Endothelial cell of umbilical vein (primary cell): ENCODE data around the gene LRP1. TPM values are rescaled to one million over a fixed set of nuclear protein-coding genes. Genes with fewer than 3 reads are reported as not detected.
A peak's percentile ranks its signal among the peaks of the same experiment; 100 is the strongest.

Source experiments
- BruUV-seq: library from RNA; stranded (reverse); fragments of 400-500 nt; replicated peaks from 2 replicates; lab custom pipeline; 2021; lab: Mats Ljungman, UMichigan
- CTCF ChIA-PET: fragments of 300-600, 350-600 bp; sonication (Branson Sonifier 250); formaldehyde crosslinking; loops from one replicate; lab custom pipeline; 2021; ENCODE audit warnings: antibody characterized with exemption, inconsistent platforms; lab: Charles Lee
- POLR2A ChIA-PET: fragments of 300-600, 350-600 bp; sonication (Branson Sonifier 250); formaldehyde crosslinking; loops from one replicate; lab custom pipeline; 2021; ENCODE audit warnings: antibody characterized with exemption, inconsistent platforms; lab: Charles Lee
- DNase-seq: peaks from one replicate; pipeline ENCODE4 v3.0.0-alpha.2; 2011; ENCODE audit warnings: low read depth, low spot score
- FAIRE-seq: peaks from 2 replicates; lab custom pipeline; 2011; peaks lifted over from hg19 to GRCh38; lab: Jason Lieb, UNC
- H2AFZ ChIP-seq: 2 replicates; pipeline ENCODE4 v1.6.0; 2012; ENCODE audit warnings: low read depth, low read length, control low read depth, inconsistent platforms
- H3K27ac ChIP-seq: 2 replicates; pipeline ENCODE4 v1.5.1; 2011; ENCODE audit warnings: low read depth, mild to moderate bottlenecking, control low read depth, low read length, moderate library complexity; ENCODE audit not compliant: insufficient read depth
- H3K27me3 ChIP-seq, 2 experiments: 2 replicates each; pipeline versions ENCODE4 v1.6.0 to v1.6.1; 2011; ENCODE audit warnings: low read length in 2 of 2, mixed read lengths in 1 of 2; ENCODE audit not compliant: control insufficient read depth in 2 of 2, insufficient read depth in 2 of 2
- H3K36me3 ChIP-seq, 2 experiments: 2 replicates in 1 of 2; 3 replicates in 1 of 2; pipeline ENCODE4 v1.5.1; 2011; ENCODE audit warnings: low read length in 2 of 2, mild to moderate bottlenecking in 1 of 2, moderate library complexity in 1 of 2; ENCODE audit not compliant: control insufficient read depth in 2 of 2, insufficient read depth in 2 of 2; ENCODE audit errors: extremely low read depth in 1 of 2
- H3K4me1 ChIP-seq: 3 replicates; pipeline ENCODE4 v1.5.1; 2011; ENCODE audit warnings: mild to moderate bottlenecking, low read length; ENCODE audit not compliant: control insufficient read depth, insufficient read depth; ENCODE audit errors: extremely low read depth
- H3K4me2 ChIP-seq: 2 replicates; pipeline ENCODE4 v1.6.1; 2011; ENCODE audit warnings: low read length, control low read depth, mixed read lengths; ENCODE audit not compliant: insufficient read depth
- H3K4me3 ChIP-seq, 3 experiments: fragments of 200-600 bp in 1 of 3; sonication (generic), shearing (Covaris generic) in 1 of 3; replicated peaks in 1 of 3; 2 replicates each; pipeline ENCODE4 v1.5.1; 2011 to 2016; ENCODE audit warnings: control low read depth in 3 of 3, low read length in 3 of 3, mild to moderate bottlenecking in 2 of 3, inconsistent platforms in 1 of 3, low read depth in 1 of 3, moderate library complexity in 1 of 3; ENCODE audit not compliant: insufficient read depth in 1 of 3
- H3K79me2 ChIP-seq: 2 replicates; pipeline ENCODE4 v1.6.0; 2012; ENCODE audit warnings: low read length, inconsistent platforms; ENCODE audit not compliant: control insufficient read depth, insufficient read depth
- H3K9ac ChIP-seq: replicated peaks from 2 replicates; pipeline ENCODE3; 2011; ENCODE audit warnings: low read length, control low read depth; ENCODE audit not compliant: insufficient read depth; ENCODE audit errors: extremely low read depth
- H3K9me1 ChIP-seq: replicated peaks from 3 replicates; pipeline ENCODE4 v1.6.0; 2011; ENCODE audit warnings: mild to moderate bottlenecking, low read length; ENCODE audit not compliant: control insufficient read depth, insufficient read depth; ENCODE audit errors: extremely low read depth
- H3K9me3 ChIP-seq: replicated peaks from 2 replicates; pipeline ENCODE4 v1.5.1; 2012; ENCODE audit warnings: low read length, inconsistent platforms; ENCODE audit not compliant: control insufficient read depth, insufficient read depth
- H4K20me1 ChIP-seq: replicated peaks from 2 replicates; pipeline ENCODE3; 2011; ENCODE audit warnings: mild to moderate bottlenecking, low read length; ENCODE audit not compliant: control insufficient read depth, insufficient read depth; ENCODE audit errors: extremely low read depth
- EZH2 ChIP-seq: IDR thresholded peaks from 2 replicates; pipeline ENCODE4 v1.6.1; 2012; ENCODE audit warnings: borderline replicate concordance, low read depth, mild to moderate bottlenecking, moderate library complexity, low read length, inconsistent platforms; ENCODE audit not compliant: severe bottlenecking
- FOS ChIP-seq: IDR thresholded peaks from 2 replicates; pipeline ENCODE4 v1.6.1; 2011; ENCODE audit warnings: mild to moderate bottlenecking, low read length, moderate library complexity, borderline replicate concordance; ENCODE audit not compliant: insufficient read depth
- GATA2 ChIP-seq: IDR thresholded peaks from 2 replicates; pipeline ENCODE4 v1.7.0; 2011; ENCODE audit warnings: low read depth, mild to moderate bottlenecking, moderate library complexity, mixed read lengths, low read length; ENCODE audit not compliant: insufficient read length, insufficient read depth
- JUN ChIP-seq: IDR thresholded peaks from 2 replicates; pipeline ENCODE4 v1.6.1; 2011; ENCODE audit warnings: borderline replicate concordance, low read depth; ENCODE audit not compliant: insufficient read length, insufficient read depth
- MYC ChIP-seq: IDR thresholded peaks from one replicate; pipeline ENCODE4 v1.6.1; 2011; ENCODE audit warnings: mild to moderate bottlenecking, low read depth, low read length
- POLR2A ChIP-seq: IDR thresholded peaks from 2 replicates; pipeline ENCODE4 v1.6.1; 2012; ENCODE audit warnings: low read depth, mild to moderate bottlenecking, control low read depth, low read length
- POLR2AphosphoS5 ChIP-seq: IDR thresholded peaks from 2 replicates; pipeline ENCODE4 v1.6.1; 2012; ENCODE audit warnings: low read depth, mild to moderate bottlenecking, control low read depth, low read length, moderate library complexity; ENCODE audit not compliant: insufficient read depth
- dilution Hi-C: fragments of 300-500 bp; cut with MboI; formaldehyde crosslinking; loops from one replicate; pipeline ENCODE4 v1.15.0; 2019; ENCODE audit warnings: low sequenced_read_pairs; ENCODE audit not compliant: extremely low pct_ligation_motif_present
- intact Hi-C: fragments of 100-400 bp; cut with micrococcal nuclease; formaldehyde crosslinking; loops from one replicate; pipeline ENCODE4 v1.10.0; 2022
- polyA plus RNA-seq, 4 experiments: library from polyadenylated mRNA; depleted of rRNA in 3 of 4; stranded (reverse) in 3 of 4; unstranded in 1 of 4; fragments of >200 nt; gene quantifications; 2 replicates each; pipeline versions ENCODE4 v1.2.1 to v1.2.3, GENCODE V29; 2011 to 2012; ENCODE audit warnings: missing spikeins in 1 of 4
- total RNA-seq: library from RNA; stranded (reverse); gene quantifications from 2 replicates; pipeline ENCODE4 v1.2.3, GENCODE V29; 2021
- TF ChIP-seq, protein P1 (sequence below), 2 donors: IDR thresholded peaks; 1 replicate in 1 of 2; 2 replicates in 1 of 2; pipeline ENCODE4 v1.5.1; 2011; ENCODE audit warnings: low read length in 2 of 2, mild to moderate bottlenecking in 2 of 2, moderate library complexity in 2 of 2, control low read depth in 1 of 2, inconsistent platforms in 1 of 2, low read depth in 1 of 2; ENCODE audit not compliant: insufficient read depth in 1 of 2; ENCODE audit errors: extremely low read depth in 1 of 2
- TF ChIP-seq, protein P2 (sequence below): IDR thresholded peaks from 2 replicates; pipeline ENCODE4 v1.6.1; 2011; ENCODE audit not compliant: insufficient read depth, insufficient read length

Gene LRP1
- total and polyA plus RNA-seq, 2 donors (not counting 3 experiments of a cell fraction or from before 2014, with no cell fraction given) = 1.6 to 4.6 TPM

DNA sequence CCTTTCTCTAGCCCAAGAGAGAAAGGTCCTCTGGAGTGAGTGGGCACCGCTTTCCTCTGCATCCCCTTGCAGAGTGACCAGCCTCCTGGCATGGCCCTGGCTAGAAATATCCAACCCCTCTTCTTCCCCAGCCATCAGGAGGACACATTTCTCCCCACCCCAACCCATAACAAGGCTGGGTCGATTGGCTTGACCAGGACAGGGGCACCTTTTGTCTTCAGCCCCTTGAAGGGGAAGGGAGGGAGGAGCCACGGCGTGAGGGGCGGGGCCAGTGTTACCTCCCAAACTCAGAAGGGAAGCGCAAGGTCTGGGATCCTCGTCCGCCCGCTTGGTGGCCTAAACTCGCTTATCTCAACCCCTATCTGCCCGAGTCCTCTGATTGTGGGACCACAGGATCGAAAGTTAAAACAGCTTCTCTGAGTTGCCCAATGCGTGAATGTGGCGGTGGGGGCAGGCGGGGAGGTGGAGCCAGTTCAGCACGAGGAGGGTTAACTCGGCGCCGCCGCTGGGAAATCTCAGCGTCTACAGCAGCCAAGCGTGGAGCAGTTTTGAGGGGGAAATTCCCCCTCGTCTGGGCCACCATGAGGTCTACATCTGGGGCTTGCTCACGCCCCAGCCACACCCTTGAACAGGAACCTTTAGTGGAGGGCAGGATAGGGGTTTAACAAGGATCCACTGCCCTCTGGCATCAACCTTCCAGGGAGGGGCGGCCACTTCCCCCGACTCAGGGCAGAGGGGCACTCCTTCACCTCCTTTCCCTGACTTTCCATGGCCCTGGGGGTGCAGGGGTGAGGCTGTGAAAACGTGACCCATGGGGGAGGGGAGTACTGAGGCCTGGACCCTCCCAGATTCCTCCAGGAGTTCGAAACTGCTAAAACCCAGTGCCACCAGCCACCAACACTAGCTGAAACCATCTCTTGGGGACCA lies 17.9 kb upstream of the LRP1 start:
- DNase-seq (peak; percentile 59), FAIRE-seq (peak; percentile 90)
- BruUV-seq = TSS peak; percentile 29
- TF ChIP-seq POLR2A (no peak), POLR2AphosphoS5 (no peak), FOS (no peak), JUN (no peak), EZH2 (no peak), GATA2 (no peak), MYC (no peak)
- TF ChIP-seq, protein P1, sequence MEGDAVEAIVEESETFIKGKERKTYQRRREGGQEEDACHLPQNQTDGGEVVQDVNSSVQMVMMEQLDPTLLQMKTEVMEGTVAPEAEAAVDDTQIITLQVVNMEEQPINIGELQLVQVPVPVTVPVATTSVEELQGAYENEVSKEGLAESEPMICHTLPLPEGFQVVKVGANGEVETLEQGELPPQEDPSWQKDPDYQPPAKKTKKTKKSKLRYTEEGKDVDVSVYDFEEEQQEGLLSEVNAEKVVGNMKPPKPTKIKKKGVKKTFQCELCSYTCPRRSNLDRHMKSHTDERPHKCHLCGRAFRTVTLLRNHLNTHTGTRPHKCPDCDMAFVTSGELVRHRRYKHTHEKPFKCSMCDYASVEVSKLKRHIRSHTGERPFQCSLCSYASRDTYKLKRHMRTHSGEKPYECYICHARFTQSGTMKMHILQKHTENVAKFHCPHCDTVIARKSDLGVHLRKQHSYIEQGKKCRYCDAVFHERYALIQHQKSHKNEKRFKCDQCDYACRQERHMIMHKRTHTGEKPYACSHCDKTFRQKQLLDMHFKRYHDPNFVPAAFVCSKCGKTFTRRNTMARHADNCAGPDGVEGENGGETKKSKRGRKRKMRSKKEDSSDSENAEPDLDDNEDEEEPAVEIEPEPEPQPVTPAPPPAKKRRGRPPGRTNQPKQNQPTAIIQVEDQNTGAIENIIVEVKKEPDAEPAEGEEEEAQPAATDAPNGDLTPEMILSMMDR (IDR thresholded peaks at IDR 0.05; ENCODE audit: extremely low read depth in 1 of 2, insufficient read depth in 1 of 2, low read depth in 1 of 2, low read length in 2 of 2) = no peak
- TF ChIP-seq, protein P2, sequence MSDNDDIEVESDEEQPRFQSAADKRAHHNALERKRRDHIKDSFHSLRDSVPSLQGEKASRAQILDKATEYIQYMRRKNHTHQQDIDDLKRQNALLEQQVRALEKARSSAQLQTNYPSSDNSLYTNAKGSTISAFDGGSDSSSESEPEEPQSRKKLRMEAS = no peak
- ChIA-PET POLR2A (interaction anchor here (0.6 to 1.9 kb wide), 3 partner anchors 12 to 23 kb away, joined by 6 to 9 read pairs (median 6); partner anchors contain the start of gene NAB2), CTCF (interaction anchor here (1.3 to 3.5 kb wide), 10 partner anchors 12 to 474 kb away, joined by 4 to 449 read pairs (median 40); partner anchors contain the start of genes LRP1, NAB2, NEMP1 and ZBTB39)
- intact Hi-C loops = loop anchor here (5.0 kb wide), 2 partner anchors 132 to 473 kb away; no protein-coding TSS in a partner anchor
- H3K36me3 ChIP-seq = peaks cover 0 to 17% of the 10 kb centered on the region in 2 experiments
- H4K20me1 ChIP-seq = no peaks in the 10 kb centered on the region
- dilution Hi-C loops = no loop called here
- peak overlapping the region; percentile 79 for H3K27ac ChIP-seq
- H3K9ac ChIP-seq = peak overlapping the region; percentile 64
- H3K4me1 ChIP-seq = peaks cover 14% of the 10 kb centered on the region
- peak overlapping the region; percentile 36 for H2AFZ ChIP-seq
- H3K79me2 ChIP-seq = peaks cover 13% of the 10 kb centered on the region
- H3K27me3 ChIP-seq = no peaks in the 10 kb centered on the region
- peak overlapping the region; percentile 78 for H3K4me2 ChIP-seq
- H3K9me3 ChIP-seq = no peaks in the 10 kb centered on the region
- H3K4me3 ChIP-seq = peak overlapping the region; percentile 31 to 72 (median 65)
- no peaks in the 10 kb centered on the region for H3K9me1 ChIP-seq
